ENCODE measurements around the gene NEK11.

The NEK11 gene

DNA sequence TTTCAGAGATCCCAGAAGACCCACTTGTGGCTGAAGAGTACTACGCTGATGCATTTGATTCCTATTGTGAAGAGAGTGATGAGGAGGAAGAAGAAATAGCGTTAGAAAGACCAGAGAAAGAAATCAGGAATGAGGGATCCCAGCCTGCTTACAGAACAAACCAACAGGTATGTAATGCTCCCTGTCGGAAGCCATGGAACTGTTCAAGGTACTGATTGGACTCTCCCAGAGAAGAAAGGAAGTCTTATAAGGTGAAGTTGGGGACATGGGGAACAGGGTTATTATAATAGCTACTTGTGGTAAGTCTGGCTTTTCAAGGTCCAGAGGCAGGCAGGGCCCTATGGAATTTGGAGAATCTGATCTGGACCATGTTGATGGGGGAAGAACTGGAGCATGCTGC, 201.8 kb downstream of the NEK11 start:
- no peak for DNase-seq

DNA sequence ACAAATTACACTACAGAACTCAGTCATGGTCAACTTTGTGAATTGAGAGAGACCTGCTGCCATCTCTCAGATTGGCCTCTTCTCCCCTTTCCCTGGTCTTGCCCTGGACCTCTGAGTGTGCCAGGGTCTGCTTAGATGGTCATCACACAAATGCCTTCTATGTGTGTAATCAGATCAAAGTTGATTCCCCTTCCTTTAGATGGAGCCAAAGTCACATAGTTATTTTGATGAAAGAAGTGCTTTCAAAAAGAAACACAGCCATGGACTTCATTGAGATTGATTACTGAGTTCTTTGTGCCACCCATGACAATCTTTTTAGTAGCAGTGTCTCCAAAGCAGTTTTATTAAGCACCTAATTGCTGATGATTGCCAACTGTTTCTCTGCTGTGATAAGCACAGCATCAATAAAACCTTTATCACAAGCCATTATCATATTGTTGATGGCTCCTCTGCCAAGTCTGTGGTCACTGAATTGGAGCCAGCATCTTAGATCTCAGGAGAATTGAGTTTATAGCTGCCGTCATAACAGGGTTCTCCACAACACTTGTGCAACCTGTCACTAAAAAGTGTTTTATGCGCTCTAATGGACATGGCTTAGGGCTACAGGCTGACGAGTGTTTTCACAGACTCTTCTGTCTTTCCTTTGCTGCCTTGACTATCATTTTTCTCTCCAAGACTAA, 205.2 kb downstream of the NEK11 start:
- DNase-seq, result no peak

DNA sequence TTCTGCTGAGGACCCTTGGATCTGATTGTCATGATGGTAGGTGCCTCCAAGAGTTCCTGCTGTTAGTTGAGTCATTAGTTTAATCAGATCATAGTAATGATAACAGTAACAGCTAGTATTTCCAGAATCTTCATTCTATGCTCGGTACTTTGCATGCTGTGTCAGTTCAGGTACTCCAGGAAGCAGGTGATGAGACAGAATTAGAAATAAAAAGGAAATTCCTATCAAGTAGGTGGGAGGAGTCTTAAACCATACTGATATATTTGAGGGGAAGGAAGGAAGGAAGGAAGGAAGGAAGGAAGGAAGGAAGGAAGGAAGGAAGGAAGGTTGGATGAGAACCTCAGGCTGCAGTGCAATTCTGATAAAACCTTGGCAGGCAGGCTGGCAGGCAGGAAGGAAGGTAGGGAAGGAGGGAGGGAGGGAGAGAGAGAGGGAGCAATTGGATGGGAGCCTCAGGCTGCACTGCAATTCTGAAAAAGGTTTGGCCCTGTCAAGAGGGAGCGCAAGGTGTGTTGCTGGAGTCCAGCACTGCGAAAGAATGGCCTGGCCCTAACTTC, 206.1 kb downstream of the NEK11 start:
- DNase-seq, result no peak

DNA sequence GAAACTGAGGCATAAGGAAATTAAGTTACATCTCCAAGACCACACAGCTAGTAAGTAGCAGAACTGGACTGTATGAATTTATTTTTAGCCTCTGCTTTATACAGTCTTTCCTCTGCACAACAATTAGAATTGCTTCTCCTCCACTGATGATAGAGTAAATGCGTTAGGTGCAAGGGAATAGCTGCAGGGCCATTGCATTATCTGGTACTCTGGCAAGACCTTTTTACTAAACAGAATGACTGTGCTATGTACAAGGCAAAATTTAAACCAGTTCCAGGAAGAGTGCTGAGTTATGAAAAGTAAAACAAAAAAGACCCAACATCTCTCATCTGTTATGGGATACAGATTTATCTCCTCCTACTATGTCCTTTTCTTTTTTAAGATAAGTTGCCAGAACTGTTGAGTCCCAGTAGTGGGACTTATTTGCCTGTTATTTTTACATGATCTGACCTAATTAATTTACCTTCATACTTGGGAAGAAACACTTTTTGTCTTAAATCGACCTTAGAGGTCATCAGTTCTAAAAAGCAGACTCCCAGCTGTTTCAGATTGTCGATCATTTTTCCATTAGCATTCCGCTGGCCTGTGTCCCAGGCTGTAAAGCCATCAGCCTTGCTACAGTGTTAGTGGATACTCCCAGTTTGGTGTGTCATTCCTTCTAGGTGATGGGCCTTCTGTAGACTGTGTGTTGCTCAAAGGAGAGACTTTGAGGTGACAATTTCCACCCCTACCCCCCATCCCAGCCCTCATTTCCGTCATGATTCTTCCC, 207.4 kb downstream of the NEK11 start:
- no peak for DNase-seq

DNA sequence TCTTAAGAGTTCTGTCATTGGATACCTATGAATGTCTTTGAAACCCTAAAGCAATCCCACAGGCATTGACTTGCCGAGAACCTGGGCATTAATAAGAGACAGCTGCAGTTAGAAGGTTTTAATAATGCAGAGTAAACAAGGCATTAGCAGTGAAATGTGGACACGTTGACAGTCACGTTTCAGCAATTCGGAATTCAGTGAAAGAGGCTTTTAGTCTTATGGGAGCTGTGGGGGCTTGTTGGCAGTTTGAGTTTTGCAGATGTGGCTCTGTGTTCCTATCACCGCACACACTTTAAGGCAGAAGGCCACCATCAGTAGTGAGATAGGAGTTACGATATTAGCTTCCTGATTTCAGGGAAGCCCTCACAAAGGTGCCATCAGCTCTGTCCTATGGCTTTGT, 209.7 kb downstream of the NEK11 start:
- DNase-seq, result no peak

DNA sequence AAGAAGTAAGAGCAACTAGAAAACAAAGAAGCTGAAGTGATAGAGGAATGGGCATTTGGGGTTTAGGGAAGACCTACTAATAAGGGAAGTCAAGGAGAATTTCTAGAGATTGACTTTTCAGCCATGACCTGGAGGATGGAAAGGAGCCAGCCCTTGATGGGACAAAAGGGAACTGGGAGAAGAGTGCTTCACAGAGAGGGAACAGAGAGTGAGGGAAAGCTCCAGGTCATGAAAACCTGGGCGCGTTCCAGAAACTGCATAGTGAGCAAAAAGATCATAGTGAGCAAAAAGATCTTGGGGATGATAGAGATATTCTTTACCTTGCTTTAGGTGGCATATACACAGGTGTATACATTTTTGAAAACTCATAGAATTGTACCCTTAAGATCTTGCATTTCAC, 211.8 kb downstream of the NEK11 start:
- no peak for DNase-seq

DNA sequence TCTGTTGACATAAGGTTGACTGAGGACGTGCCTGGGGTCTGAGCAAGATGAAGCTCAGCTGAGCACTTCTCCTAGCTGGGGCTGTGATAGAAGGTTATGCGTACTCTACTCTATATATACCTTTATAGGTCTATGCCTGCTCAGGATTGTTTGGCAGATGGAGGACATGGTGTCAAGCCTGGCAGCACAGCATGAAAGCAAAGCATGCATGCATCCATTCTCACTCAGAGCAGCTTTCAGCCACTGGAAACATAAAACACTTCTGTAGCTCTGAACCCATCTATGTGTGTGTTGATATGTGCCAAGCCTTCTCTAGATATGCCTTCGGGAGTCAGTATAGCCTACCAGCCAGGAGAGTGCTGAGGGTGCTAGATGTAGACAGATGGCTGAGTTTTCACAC, 212.6 kb downstream of the NEK11 start:
- DNase-seq, result no peak

DNA sequence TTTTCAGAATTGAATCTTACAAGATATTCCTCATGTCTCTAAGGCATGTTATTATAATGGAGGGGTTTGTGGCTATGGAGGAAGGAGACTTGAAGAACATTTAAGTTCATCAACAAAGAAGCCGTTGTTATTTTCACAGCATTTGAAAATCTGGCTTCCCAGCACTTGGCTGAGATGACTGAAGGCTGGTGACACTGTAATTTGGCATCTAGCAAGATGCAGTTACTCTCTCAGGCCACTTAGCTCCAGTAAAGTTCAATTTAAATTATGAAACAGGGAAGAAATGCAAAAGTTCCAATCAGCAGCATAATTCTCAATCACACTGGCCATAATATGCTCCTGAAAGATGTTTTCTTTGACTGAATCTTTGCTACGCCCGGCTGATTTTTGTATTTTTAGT, 215.5 kb downstream of the NEK11 start:
- no peak for DNase-seq

DNA sequence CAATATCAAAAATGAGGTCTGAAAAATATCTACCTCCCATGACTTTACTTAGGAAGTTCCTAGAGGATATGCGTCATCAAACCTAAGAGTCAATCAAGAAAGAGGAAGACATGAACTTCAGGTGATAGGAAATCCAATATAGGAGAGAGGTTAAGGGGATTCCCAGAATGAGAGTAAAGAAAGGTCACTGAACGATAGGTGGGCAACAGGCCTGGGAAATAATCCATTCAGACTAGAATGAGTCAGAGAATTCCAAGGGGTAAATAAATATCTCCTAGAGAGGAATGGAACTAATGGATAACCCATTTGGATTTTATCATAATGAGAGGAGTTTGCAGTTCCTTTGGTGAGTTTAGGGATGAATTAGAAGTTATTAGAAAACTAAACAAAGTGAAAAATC, 223.8 kb downstream of the NEK11 start:
- no peak for DNase-seq

DNA sequence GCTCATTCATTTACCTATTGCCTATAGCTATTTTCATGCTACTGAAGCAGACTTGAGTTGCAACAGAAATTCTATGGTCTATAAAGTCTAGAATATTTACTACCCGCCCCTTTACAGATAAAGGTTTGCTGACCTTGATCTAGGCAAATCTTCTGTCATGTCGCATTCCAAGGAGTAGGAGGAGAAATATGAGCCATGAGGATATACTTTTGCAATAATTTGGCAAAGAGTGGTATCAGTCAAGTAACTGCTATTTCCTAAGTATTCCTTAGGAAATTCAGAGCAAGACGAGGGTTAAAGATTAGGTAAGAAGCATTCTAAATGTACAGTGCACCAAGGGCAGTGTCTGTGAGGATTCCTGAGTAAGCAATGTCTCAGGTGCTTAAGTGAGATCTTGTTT, 233.8 kb downstream of the NEK11 start:
- no peak for DNase-seq

DNA sequence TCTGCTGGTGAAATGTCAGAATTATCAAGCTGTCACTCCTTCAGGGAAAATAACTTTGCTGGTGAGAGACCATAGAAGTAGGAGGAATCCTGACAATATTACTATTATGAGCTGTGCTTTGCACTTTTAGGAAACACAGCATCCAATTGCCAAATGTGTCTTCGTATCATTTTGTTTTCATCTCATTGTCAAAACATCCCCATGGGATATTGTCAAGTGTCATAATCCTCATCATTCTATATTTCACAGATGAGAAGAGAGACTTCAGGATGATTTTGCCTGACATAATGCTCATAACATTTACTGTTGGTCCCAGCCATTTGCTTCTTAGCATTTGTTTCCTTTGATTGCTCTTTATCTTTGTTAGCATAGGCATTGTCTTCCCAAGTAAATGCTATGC, 234.4 kb downstream of the NEK11 start:
- no peak for DNase-seq

DNA sequence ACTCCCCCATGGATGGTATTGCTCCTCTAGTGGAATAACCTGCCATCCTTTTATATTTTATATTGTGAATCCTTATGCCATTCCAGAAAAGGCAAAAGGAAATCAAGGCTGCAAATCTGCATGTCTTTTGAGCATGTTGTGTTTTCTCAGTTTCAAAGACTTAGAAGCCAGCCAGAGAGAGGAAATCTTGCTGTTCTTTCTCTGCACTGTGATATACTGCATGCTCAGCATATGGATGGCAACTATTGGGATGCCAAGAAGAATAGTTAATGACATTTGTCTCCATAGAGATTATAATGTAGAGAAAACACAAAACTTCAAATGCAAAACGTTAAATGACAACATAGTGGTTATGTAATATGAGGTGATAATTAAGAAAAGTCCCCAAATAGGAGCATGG, 248.9 kb downstream of the NEK11 start:
- DNase-seq, result no peak

DNA sequence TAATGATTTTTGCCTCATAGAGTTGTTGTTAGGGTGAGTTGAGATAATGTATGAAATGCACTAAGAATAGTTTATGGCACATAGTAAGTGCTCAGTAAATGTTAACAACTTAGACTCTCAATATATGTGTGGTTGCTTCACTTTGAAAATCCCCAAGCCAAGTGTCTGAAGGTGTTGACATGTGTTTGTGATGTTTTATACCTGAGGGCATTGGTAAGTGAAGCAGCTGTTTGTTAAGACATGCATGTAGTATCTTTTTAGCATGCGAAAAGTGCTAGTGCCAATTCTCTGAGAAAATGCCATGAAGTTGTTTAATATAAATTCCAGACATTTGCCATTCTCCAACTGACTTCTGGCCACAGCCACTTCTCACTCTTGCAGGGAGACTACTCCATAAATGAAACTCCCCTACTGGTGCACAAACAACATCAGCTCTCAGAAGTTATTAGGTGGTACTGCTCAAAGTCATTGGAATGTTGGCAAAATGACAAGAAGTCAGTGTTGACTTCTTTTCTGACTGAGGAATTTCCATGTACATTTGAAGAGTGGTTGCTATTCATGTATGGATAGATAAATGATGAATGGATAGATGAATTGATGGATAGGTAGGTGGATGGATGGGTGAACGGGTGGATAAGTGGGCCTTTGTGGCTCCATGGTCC, 251.3 kb downstream of the NEK11 start:
- no peak for DNase-seq

DNA sequence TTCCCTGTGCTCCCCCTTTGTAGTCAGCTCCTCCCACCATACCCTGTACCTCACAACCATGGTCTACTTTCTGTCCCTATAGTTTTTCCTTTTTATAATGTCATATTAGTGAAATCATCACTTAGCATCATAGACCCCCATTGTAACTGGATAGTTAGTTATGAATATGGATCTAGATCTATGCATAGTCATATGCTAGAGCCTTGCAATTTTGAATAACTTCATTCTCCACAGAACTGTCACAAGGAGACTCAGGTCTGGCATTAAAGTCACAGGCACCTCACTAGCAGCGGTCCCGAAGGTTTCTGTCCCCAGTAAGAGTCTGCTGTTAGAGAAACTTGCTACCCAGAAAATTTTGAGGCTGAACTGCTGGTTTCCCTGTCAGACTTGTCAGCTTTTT, 252.9 kb downstream of the NEK11 start:
- no peak for DNase-seq

DNA sequence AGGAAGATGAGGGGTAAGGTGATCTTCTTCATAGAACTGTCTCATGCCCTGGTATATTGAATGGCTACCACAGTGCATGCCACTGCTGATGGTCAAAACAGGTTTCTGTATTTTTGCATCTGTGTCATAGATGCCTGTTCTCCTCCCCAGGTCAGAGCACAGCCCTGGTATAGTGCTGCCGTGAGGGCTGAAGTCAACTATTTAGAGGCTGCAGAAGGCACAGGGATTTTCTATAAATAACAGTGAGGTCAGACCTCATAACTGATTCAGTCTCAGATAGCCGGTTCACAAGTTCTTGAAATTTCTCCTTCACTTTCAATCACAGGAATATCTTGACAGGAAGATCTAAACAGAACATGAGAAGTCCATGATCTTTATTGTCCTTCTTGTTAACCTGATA, 255.7 kb downstream of the NEK11 start:
- DNase-seq, result no peak

DNA sequence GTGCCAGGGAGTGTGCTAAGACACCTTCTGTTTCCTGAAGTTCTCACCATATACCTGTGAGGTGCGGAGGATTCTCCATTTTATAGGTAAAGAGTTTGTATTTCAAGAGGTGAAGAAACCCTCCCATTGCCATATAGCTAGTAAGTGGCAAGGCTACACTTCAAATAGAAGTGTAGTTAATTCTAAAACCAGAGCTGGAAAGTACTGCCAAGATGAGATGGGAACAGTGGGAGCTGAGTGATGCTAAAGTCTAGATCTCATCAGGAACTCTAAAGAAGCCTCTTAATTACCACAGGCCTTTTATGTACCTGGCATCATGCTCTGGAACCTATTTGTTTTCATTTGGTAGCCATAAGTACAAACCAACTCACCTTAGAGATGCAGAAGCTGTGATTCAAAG, 256.3 kb downstream of the NEK11 start:
- no peak for DNase-seq

DNA sequence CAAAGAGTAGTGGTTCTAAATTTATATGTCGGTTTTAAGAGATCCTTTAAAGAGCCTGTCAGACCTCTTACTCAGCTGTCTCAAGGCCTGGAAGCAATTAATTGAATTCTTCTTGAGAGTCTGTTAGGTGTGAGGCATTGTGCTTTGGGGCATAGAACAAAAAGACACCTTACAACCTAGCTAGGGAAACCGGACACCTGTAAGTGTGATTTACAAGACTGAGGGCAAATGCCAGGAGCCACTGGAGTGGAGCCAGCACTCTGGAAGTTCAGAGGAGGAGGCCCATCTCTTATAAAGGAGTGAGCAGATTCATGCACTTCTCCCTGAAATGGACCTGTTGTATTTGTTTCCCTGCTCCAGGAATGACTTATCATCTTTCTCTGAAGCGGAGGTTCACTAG, 257.2 kb downstream of the NEK11 start:
- no peak for DNase-seq

DNA sequence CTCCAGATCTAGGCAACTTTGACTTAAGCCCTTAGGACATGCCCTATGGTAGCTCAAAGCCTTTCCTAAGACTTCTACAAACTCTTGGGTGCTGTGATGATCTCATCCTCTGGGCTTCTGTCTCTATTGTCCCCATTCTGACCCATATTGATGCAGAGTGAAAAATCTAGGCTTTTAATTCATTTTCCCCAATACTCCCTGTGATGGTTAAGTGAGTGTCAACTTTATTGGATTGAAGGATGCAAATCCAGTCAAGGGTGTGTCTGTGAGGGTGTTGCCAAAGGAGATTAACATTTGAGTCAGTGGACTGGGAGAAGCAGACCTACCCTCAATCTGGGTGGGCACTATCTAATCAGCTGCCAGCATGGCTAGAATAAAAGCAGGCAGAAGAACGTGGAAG, 257.6 kb downstream of the NEK11 start:
- no peak for DNase-seq

DNA sequence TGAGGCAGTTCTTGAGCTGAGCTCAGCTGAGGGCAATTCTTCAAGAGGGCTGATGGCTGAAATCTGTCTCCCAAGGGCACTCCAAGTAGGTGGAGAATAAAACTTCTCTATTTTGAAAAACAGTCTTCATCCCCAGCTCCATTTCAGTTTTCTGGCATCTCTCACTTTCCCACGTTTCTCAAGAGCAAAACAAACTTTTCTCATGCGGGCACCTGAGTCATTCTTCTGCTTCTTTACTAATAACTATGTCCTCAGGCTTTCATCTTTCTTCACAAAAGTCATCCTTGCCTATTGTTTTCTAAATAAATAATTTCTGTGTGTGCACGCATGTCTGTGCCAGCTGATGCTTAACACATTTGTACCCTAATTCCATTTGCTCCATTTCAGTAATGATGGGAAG, 258.8 kb downstream of the NEK11 start:
- no peak for DNase-seq

DNA sequence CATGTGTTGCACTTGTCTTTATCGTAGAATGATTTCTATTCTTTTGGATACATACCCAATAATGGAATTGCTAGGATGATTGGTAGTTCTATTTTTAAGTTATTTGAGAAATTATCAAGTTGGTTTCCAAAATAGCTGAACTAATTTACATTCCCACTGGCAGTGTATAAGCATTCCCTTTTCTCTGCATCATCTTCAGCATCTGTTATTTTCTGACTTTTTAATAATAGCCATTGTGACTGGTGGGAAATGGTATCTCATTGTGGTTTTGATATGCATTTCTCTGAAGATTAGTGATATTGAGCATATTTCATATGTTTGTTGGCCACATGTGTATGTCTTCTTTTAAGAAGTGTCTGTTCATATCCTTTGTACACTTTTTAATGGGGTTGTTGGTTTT, 273.2 kb downstream of the NEK11 start:
- DNase-seq, result no peak

DNA sequence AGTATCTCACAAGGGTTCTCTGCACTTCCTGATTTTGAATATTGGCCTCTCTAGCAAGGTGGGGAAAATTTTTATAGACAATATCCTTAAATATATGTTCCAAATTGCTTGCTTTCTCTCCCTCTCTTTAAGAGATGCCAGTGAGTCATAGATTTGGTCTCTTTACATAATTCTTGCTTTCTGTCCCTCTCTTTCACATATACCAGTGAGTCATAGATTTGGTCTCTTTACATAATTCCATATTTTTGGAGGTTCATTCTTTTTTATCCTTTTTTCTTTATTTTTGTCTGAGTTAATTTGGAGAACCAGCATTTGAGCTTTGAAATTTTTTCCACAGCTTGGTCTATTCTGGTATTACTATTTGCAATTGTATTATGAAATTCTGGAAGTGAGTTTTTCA, 277.2 kb downstream of the NEK11 start:
- no peak for DNase-seq

DNA sequence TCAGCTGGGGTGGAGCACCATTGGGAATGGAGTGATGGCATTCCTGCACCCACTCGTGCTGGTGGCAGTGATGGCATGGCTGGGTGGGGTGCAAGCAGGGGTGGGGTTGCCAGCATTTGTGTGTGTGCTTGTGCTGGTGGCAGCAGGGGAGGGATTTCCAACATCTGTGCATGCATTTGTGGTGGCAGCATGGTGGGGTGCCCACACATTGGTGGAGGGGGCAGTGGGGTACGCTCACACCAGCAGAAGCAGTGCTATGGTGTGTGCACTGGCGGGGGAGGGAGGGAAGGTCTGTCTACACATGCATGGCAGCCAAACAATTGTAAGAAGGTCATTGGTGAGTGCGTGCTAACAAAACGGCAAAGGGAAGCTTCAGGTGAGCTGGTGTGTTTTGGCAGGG, 278.2 kb downstream of the NEK11 start:
- no peak for DNase-seq

DNA sequence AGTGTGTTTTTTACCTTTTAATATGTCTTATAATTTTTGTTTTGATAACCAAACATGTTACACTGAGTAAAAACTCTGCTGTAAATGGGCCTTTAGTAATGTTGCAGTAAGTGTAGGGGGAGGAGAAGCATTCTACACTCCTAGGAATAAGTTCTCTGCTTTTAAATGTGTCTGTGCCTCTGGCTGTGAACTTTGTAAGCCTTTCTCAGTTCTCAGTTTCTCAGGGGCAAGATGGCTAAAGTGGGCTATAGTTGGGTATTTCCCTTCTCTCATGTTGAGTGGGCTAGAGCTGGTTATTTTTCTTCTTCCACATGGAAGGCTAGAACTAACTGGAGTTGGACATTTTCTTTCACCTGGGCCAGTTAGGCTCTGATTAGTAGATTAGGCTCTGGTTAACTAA, 279.6 kb downstream of the NEK11 start:
- DNase-seq, result no peak

DNA sequence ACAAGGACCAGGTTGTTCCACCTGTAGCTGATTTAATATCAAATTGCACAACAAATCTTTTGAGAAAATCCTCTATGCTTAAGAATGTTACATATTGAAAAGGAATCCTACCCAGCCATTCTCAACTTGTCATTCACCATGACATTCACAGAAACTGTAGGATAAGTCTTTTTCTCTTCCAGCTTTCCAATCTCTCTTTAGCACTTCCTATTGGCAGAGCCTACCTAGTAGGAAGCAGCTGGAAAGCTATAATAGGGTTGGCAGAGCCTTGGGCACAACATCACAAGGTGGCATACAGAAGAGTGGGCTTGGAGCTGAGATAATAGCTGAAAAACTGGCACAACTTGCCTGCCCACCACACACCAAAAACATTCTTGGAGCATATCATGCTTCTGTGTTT, 287.6 kb downstream of the NEK11 start:
- DNase-seq, result no peak
